Measurements from ENCODE around the gene NMRAL1. TPM values are rescaled to one million over a fixed set of nuclear protein-coding genes. Genes with fewer than 3 reads are reported as not detected.

The NMRAL1 gene
- total RNA-seq, 2 donors from 2014 or later, result 56.9 to 75.2 TPM

DNA sequence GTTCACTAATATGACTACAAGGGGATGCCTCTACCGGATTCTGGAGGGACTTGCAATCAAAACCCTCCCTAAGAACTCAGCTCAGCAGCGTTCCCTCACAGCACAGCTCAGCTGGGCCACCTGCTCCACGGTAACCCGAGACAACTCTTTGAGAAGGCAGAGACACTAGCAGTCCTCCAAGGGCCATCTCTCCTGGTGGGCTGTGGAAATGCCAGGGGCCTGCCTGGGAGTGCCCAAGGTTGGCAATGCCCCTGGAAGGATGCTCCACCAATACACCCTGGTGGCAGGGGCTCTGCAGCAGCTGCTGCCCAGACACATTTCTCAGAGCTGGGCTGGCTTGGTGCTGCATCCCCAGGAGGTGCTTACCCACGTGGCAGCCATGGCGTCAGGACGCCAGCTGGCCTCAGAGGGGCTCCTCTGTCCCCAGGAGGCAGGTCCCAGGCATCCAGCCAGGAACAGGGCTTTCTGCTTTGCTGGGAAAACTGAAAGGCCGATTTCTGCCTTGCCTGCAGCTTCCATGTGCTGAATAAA, 47.7 kb upstream of the NMRAL1 start:
- Mint-ChIP-seq H3K27ac (no peak overlapping the region), H3K36me3 (ENCODE audit: low read depth) (peaks cover 4% of the 10 kb centered on the region), H3K4me3 (no peak overlapping the region), H3K4me1 (no peaks in the 10 kb centered on the region), H3K9me3 (no peaks in the 10 kb centered on the region), H3K27me3 (ENCODE audit: insufficient read depth) (no peaks in the 10 kb centered on the region)
- H3K4me1 ChIP-seq (ENCODE audit: control insufficient read depth, insufficient read depth, low read length), result no peaks in the 10 kb centered on the region
- no peak overlapping the region for H3K4me3 ChIP-seq (ENCODE audit: low read length)
- 89 to 94% methylated on average over 3 to 8 of the region's 8 CpGs for WGBS, 2 experiments (ENCODE audit: insufficient coverage in 1 of 2, insufficient read length in 1 of 2)
- DNase-seq, result no peak
- TF ChIP-seq, protein P1, sequence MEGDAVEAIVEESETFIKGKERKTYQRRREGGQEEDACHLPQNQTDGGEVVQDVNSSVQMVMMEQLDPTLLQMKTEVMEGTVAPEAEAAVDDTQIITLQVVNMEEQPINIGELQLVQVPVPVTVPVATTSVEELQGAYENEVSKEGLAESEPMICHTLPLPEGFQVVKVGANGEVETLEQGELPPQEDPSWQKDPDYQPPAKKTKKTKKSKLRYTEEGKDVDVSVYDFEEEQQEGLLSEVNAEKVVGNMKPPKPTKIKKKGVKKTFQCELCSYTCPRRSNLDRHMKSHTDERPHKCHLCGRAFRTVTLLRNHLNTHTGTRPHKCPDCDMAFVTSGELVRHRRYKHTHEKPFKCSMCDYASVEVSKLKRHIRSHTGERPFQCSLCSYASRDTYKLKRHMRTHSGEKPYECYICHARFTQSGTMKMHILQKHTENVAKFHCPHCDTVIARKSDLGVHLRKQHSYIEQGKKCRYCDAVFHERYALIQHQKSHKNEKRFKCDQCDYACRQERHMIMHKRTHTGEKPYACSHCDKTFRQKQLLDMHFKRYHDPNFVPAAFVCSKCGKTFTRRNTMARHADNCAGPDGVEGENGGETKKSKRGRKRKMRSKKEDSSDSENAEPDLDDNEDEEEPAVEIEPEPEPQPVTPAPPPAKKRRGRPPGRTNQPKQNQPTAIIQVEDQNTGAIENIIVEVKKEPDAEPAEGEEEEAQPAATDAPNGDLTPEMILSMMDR (conservative IDR thresholded peaks at IDR 0.05), result no peak
- H3K27ac ChIP-seq (ENCODE audit: low read depth, low read length), result peak overlapping the region; percentile 51
- H3K9me3 ChIP-seq (ENCODE audit: control insufficient read depth, low read length), result no peaks in the 10 kb centered on the region
- no peaks in the 10 kb centered on the region for H3K36me3 ChIP-seq (ENCODE audit: control insufficient read depth, insufficient read depth, low read length)
- no peaks in the 10 kb centered on the region for H3K27me3 ChIP-seq (ENCODE audit: control insufficient read depth, insufficient read depth, low read length, poor library complexity, severe bottlenecking)
- H3K9ac ChIP-seq (ENCODE audit: extremely low read depth, low read length, poor library complexity, severe bottlenecking), result no peak overlapping the region

DNA sequence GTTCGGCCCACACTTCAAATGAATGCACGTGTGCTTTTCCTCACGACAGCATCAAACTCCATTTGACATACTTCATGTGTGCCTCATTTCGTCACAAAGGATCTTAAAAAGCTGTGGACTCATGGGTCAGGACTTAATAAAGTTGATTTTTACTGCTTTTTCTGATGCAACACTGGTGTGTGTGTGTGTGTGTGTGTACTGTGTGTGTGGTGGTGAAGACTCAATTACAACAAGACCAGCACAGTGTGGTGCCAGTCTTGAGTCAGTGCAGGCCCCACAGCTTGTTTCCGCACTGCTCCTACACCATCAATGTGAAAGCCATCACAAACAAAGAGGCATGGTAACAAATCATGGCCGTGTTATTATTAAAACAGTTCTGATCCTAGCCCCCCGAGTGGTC, 46.5 kb upstream of the NMRAL1 start:
- H3K27me3 ChIP-seq (ENCODE audit: control insufficient read depth, insufficient read depth, low read length, poor library complexity, severe bottlenecking), result no peaks in the 10 kb centered on the region
- DNase-seq, result no peak
- H3K4me1 ChIP-seq (ENCODE audit: control insufficient read depth, insufficient read depth, low read length), result no peaks in the 10 kb centered on the region
- no peaks in the 10 kb centered on the region for H3K9me3 ChIP-seq (ENCODE audit: control insufficient read depth, low read length)
- TF ChIP-seq, protein P1 (conservative IDR thresholded peaks at IDR 0.05), result no peak
- Mint-ChIP-seq H3K4me3 (no peak overlapping the region), H3K36me3 (ENCODE audit: low read depth) (peaks cover 4% of the 10 kb centered on the region), H3K27me3 (ENCODE audit: insufficient read depth) (no peaks in the 10 kb centered on the region), H3K9me3 (no peaks in the 10 kb centered on the region), H3K27ac (no peak overlapping the region), H3K4me1 (no peaks in the 10 kb centered on the region)
- no peaks in the 10 kb centered on the region for H3K36me3 ChIP-seq (ENCODE audit: control insufficient read depth, insufficient read depth, low read length)
- no peak overlapping the region for H3K27ac ChIP-seq (ENCODE audit: low read depth, low read length)
- H3K9ac ChIP-seq (ENCODE audit: extremely low read depth, low read length, poor library complexity, severe bottlenecking), result no peak overlapping the region
- WGBS, 2 experiments (ENCODE audit: insufficient coverage in 1 of 2, insufficient read length in 1 of 2), result 93 to 94% methylated on average over 6 to 7 of the region's 7 CpGs
- H3K4me3 ChIP-seq (ENCODE audit: low read length), result no peak overlapping the region

DNA sequence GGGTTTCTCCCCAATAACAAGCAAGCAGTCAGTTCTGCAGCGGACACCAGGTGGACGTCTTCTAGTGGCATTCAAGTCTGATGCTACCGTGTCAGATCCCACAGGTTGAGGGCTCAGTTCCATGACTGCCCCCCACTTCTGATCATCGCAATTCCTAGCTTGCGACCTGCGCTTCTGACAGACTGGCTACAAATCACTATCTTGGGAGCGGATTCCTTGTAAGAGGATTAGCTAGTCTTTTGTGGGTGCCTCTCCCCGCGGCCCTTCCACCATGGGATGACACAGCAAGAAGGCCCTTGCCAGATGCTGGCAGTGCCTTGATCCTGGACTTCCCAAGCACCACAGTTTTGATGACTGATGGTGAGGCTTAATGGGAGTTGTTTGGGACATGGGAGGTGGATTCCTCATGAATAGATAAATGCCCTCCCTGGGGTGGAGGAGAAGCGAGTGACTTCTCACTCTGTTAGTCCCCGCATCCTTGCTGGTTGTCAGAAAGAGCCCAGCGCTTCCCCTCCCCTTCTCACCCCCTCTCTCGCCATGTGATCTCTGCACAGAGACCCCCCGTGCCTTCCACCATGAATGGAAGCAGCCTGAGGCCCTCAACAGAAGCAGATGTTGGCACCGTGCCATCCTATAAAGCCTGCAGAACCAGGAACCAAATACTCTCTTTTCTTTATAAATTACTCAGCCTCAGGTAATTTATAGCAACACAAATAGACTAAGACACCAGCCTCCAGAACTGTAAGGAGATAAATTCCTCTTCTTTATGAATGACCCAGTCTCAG, 45.0 kb upstream of the NMRAL1 start:
- Histone ChIP-seq H3K9me3 (ENCODE audit: control insufficient read depth, low read length) (no peaks in the 10 kb centered on the region), H3K36me3 (ENCODE audit: control insufficient read depth, insufficient read depth, low read length) (no peaks in the 10 kb centered on the region), H3K4me3 (ENCODE audit: low read length) (no peak overlapping the region), H3K4me1 (ENCODE audit: control insufficient read depth, insufficient read depth, low read length) (no peaks in the 10 kb centered on the region), H3K9ac (ENCODE audit: extremely low read depth, low read length, poor library complexity, severe bottlenecking) (no peak overlapping the region), H3K27me3 (ENCODE audit: control insufficient read depth, insufficient read depth, low read length, poor library complexity, severe bottlenecking) (no peaks in the 10 kb centered on the region), H3K27ac (ENCODE audit: low read depth, low read length) (no peak overlapping the region)
- 87 to 88% methylated on average over 10 to 15 of the region's 15 CpGs for WGBS, 2 experiments (ENCODE audit: insufficient coverage in 1 of 2, insufficient read length in 1 of 2)
- TF ChIP-seq, protein P1 (conservative IDR thresholded peaks at IDR 0.05), result no peak
- H3K27me3 Mint-ChIP-seq (ENCODE audit: insufficient read depth), result no peaks in the 10 kb centered on the region
- no peaks in the 10 kb centered on the region for H3K4me1 Mint-ChIP-seq
- no peak for DNase-seq
- H3K4me3 Mint-ChIP-seq, result no peak overlapping the region
- peaks cover 4% of the 10 kb centered on the region for H3K36me3 Mint-ChIP-seq (ENCODE audit: low read depth)
- H3K27ac Mint-ChIP-seq, result peak overlapping the region; percentile 64
- H3K9me3 Mint-ChIP-seq, result no peaks in the 10 kb centered on the region

Measured in endodermal cell (in vitro differentiated cells).